ENCODE data around the gene SPRYD3.

DNA sequence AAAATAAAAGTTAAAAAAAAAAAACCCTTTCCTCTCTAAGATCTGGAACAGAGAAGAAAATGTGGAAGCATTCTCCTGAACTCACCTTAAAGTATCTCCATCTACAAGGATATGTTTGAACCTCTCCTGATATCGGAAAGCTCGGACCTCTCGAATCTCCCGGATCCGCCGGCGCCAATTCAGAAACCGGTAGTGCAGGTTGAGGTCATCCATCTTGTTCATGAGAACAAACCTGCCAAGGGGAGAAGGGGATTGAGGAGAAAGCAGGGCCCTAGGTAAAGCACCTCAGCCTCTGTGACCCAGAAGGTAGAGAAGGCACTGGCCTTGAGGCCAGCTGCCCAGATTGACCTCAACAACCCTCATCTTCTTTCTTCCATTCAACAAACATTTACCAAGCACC is 2.2 kb downstream of the SPRYD3 start:
- TF ChIP-seq, protein P1, sequence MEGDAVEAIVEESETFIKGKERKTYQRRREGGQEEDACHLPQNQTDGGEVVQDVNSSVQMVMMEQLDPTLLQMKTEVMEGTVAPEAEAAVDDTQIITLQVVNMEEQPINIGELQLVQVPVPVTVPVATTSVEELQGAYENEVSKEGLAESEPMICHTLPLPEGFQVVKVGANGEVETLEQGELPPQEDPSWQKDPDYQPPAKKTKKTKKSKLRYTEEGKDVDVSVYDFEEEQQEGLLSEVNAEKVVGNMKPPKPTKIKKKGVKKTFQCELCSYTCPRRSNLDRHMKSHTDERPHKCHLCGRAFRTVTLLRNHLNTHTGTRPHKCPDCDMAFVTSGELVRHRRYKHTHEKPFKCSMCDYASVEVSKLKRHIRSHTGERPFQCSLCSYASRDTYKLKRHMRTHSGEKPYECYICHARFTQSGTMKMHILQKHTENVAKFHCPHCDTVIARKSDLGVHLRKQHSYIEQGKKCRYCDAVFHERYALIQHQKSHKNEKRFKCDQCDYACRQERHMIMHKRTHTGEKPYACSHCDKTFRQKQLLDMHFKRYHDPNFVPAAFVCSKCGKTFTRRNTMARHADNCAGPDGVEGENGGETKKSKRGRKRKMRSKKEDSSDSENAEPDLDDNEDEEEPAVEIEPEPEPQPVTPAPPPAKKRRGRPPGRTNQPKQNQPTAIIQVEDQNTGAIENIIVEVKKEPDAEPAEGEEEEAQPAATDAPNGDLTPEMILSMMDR (IDR thresholded peaks at IDR 0.05) = no peak
- TF ChIP-seq POLR2A (IDR thresholded peaks at IDR 0.05) = no peak

All from Peyer's patch (tissue), 4 donors.